ENCODE results near the gene CRACR2A.

DNA sequence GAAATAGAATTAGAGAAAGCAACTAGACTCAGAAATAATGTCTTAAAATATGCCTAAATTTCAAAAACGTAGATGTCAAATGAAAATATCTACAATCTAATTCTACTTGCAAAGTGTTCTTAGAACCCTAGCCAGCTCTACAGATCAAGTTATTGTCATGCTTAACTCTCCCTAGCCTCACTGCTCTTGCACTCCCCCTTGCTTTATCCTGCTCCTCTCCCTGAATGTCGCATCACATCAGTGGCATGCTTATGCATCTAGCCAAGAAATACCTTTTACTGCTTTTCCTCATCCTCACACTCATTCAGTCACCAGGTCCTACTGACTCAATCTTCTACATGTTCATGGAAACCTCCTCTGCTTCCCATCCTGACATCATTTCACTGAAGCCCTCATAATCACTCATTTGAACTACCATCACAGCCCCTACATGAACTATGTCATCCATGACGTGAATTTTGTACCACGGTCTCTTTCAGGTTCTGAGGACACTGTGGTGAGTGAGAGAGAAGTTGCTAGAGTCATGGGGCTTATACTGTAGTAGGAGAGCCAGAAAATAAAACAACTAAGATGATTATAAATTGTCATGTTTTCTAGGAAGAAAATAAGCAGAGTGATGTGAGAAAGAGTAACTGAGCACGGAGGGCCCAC lies 22.6 kb upstream of the CRACR2A start:
- TF ChIP-seq, protein P1, sequence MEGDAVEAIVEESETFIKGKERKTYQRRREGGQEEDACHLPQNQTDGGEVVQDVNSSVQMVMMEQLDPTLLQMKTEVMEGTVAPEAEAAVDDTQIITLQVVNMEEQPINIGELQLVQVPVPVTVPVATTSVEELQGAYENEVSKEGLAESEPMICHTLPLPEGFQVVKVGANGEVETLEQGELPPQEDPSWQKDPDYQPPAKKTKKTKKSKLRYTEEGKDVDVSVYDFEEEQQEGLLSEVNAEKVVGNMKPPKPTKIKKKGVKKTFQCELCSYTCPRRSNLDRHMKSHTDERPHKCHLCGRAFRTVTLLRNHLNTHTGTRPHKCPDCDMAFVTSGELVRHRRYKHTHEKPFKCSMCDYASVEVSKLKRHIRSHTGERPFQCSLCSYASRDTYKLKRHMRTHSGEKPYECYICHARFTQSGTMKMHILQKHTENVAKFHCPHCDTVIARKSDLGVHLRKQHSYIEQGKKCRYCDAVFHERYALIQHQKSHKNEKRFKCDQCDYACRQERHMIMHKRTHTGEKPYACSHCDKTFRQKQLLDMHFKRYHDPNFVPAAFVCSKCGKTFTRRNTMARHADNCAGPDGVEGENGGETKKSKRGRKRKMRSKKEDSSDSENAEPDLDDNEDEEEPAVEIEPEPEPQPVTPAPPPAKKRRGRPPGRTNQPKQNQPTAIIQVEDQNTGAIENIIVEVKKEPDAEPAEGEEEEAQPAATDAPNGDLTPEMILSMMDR (IDR thresholded peaks at IDR 0.05; ENCODE audit: low read length), result no peak
- TF ChIP-seq EZH2 (IDR thresholded peaks at IDR 0.05; ENCODE audit: borderline replicate concordance, low read length), result no peak

Data from OCI-LY1 (cell line).